Measurements from ENCODE around the gene ATXN10.

DNA sequence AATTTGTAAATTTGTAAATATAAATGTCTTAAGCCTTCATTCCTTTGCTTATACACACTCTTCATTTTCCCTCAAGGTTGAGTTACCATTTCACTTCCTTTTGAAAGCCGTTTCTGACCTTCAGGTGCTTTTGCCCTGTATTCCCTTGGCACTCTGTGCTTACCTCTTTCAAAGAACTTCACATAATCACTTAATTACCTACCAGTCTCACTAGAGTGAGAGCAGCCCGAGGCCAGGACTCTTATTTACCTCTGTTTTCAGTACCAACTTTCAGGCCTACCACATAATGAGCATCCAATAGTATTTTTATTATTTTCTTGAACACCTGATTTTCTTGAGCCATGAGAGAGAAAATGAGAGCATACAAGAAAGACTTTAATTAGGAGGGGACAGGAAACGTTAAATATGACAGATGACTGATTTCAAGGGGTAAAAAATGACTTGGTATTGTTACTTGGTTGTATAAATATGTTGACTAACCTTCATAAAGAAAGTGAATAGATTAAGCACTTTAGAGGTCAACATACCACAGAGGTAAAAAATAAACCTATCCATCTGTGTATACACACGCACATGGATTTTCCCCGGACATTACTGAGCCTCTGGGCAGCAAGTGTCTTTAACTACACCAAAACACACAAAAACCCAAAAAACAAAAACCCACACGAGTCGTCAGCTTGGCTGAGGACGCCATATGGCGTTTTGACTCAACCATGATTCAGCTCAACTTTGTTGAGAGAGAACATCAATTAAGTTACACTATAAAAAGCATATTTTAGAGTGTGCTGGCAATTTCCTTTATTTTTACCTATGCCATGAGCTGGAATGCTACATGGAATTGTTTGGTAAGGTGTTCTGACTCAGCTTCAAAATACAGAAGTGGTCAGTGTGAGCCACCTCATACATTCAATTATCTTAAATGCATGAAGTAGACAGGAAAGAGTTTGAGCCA lies 7.6 kb downstream of the ATXN10 start:
- TF ChIP-seq, protein P1, sequence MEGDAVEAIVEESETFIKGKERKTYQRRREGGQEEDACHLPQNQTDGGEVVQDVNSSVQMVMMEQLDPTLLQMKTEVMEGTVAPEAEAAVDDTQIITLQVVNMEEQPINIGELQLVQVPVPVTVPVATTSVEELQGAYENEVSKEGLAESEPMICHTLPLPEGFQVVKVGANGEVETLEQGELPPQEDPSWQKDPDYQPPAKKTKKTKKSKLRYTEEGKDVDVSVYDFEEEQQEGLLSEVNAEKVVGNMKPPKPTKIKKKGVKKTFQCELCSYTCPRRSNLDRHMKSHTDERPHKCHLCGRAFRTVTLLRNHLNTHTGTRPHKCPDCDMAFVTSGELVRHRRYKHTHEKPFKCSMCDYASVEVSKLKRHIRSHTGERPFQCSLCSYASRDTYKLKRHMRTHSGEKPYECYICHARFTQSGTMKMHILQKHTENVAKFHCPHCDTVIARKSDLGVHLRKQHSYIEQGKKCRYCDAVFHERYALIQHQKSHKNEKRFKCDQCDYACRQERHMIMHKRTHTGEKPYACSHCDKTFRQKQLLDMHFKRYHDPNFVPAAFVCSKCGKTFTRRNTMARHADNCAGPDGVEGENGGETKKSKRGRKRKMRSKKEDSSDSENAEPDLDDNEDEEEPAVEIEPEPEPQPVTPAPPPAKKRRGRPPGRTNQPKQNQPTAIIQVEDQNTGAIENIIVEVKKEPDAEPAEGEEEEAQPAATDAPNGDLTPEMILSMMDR (conservative IDR thresholded peaks at IDR 0.05; ENCODE audit: low read depth in 2 of 2), result no peak
- TF ChIP-seq EZH2 (IDR thresholded peaks at IDR 0.05; ENCODE audit: low read depth, unreplicated experiment) (no peak), EZH2phosphoT487 (IDR thresholded peaks at IDR 0.05; ENCODE audit: unreplicated experiment) (no peak), JUNB (IDR thresholded peaks at IDR 0.05; ENCODE audit: unreplicated experiment) (no peak), CREB1 (CRISPR knock-in tag; IDR thresholded peaks at IDR 0.05; ENCODE audit: low read depth) (no peak), POLR2AphosphoS5 (IDR thresholded peaks at IDR 0.05; ENCODE audit: low read depth) (no peak), ZNF114 (CRISPR knock-in tag; IDR thresholded peaks at IDR 0.05) (no peak), NANOG (IDR thresholded peaks at IDR 0.05; ENCODE audit: borderline replicate concordance) (no peak)
- TF ChIP-seq, protein P2, sequence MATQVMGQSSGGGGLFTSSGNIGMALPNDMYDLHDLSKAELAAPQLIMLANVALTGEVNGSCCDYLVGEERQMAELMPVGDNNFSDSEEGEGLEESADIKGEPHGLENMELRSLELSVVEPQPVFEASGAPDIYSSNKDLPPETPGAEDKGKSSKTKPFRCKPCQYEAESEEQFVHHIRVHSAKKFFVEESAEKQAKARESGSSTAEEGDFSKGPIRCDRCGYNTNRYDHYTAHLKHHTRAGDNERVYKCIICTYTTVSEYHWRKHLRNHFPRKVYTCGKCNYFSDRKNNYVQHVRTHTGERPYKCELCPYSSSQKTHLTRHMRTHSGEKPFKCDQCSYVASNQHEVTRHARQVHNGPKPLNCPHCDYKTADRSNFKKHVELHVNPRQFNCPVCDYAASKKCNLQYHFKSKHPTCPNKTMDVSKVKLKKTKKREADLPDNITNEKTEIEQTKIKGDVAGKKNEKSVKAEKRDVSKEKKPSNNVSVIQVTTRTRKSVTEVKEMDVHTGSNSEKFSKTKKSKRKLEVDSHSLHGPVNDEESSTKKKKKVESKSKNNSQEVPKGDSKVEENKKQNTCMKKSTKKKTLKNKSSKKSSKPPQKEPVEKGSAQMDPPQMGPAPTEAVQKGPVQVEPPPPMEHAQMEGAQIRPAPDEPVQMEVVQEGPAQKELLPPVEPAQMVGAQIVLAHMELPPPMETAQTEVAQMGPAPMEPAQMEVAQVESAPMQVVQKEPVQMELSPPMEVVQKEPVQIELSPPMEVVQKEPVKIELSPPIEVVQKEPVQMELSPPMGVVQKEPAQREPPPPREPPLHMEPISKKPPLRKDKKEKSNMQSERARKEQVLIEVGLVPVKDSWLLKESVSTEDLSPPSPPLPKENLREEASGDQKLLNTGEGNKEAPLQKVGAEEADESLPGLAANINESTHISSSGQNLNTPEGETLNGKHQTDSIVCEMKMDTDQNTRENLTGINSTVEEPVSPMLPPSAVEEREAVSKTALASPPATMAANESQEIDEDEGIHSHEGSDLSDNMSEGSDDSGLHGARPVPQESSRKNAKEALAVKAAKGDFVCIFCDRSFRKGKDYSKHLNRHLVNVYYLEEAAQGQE (IDR thresholded peaks at IDR 0.05; ENCODE audit: unreplicated experiment), result no peak

Measured in GM23338 (cell line).